ENCODE measurements around the gene HOMER1. TPM values are rescaled to one million over a fixed set of nuclear protein-coding genes. Genes with fewer than 3 reads are reported as not detected.
"Not testable (repeated sequence)": the region's sequence is repeated elsewhere in the genome, so short reads cannot be mapped to it uniquely, and the experiment has no call there.

The HOMER1 gene
- total RNA-seq, 1 donor from 2014 or later: 41.6 TPM

- no peak overlapping the region for H3K27ac Mint-ChIP-seq
- no peak for DNase-seq (ENCODE audit: low spot score)
- no peak overlapping the region for H3K4me3 Mint-ChIP-seq
- Histone ChIP-seq H3K4me3 (no peak overlapping the region), H3K4me1 (no peaks in the 10 kb centered on the region), H3K27me3 (no peaks in the 10 kb centered on the region), H2AFZ (replicated peaks) (no peak overlapping the region), H3K79me2 (ENCODE audit: low read depth) (no peaks in the 10 kb centered on the region), H3K27ac (no peak overlapping the region), H4K20me1 (ENCODE audit: low read depth) (no peaks in the 10 kb centered on the region), H3F3A (ENCODE audit: low read depth) (peaks cover 7% of the 10 kb centered on the region), H3K4me2 (no peak overlapping the region), H3K9ac (no peak overlapping the region), H3K36me3 (no peaks in the 10 kb centered on the region), H3K9me3 (ENCODE audit: low read depth) (peaks cover 9% of the 10 kb centered on the region)
- TF ChIP-seq EZH2 (IDR thresholded peaks at IDR 0.05) (no peak), EZH2phosphoT487 (IDR thresholded peaks at IDR 0.05) (no peak)
- TF ChIP-seq, protein P1, sequence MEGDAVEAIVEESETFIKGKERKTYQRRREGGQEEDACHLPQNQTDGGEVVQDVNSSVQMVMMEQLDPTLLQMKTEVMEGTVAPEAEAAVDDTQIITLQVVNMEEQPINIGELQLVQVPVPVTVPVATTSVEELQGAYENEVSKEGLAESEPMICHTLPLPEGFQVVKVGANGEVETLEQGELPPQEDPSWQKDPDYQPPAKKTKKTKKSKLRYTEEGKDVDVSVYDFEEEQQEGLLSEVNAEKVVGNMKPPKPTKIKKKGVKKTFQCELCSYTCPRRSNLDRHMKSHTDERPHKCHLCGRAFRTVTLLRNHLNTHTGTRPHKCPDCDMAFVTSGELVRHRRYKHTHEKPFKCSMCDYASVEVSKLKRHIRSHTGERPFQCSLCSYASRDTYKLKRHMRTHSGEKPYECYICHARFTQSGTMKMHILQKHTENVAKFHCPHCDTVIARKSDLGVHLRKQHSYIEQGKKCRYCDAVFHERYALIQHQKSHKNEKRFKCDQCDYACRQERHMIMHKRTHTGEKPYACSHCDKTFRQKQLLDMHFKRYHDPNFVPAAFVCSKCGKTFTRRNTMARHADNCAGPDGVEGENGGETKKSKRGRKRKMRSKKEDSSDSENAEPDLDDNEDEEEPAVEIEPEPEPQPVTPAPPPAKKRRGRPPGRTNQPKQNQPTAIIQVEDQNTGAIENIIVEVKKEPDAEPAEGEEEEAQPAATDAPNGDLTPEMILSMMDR (IDR thresholded peaks at IDR 0.05): no peak
- peaks cover 6% of the 10 kb centered on the region for H3K9me3 Mint-ChIP-seq
- peaks cover 3% of the 10 kb centered on the region for H3K36me3 Mint-ChIP-seq
- H3K4me1 Mint-ChIP-seq: no peaks in the 10 kb centered on the region
- H3K27me3 Mint-ChIP-seq (ENCODE audit: insufficient read depth, low read depth): no peaks in the 10 kb centered on the region
Observed at GRCh38 chr5:79521156-79521555, 7.2 kb upstream of the HOMER1 start.

DNA sequence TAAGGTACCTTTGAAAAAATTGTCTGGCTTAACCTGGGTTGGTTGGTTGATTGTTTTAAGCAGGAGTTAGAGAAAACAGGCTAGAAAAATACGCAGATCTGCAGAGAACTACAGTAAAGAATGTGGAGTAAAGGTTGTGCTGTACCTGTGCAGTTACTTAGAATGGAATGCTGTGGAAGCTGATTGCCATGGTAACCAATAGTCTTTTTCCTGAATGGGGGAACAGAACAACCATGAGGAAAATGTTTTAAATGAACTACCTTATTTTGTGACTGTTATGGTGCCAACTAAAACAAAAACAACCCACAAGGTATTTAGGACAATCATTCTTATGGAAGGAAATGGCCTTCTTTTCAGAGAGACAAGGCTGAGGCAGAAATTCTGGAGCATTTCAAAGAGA is 4.8 kb upstream of the HOMER1 start:
- Histone ChIP-seq H2AFZ (replicated peaks) (no peak overlapping the region), H3K9ac (no peak overlapping the region), H3K27ac (no peak overlapping the region), H3F3A (ENCODE audit: low read depth) (peaks cover 23% of the 10 kb centered on the region), H3K4me1 (no peaks in the 10 kb centered on the region), H3K9me3 (ENCODE audit: low read depth) (no peaks in the 10 kb centered on the region), H3K4me3 (no peak overlapping the region), H3K4me2 (no peak overlapping the region), H3K27me3 (no peaks in the 10 kb centered on the region), H3K36me3 (no peaks in the 10 kb centered on the region), H3K79me2 (ENCODE audit: low read depth) (no peaks in the 10 kb centered on the region), H4K20me1 (ENCODE audit: low read depth) (no peaks in the 10 kb centered on the region)
- Mint-ChIP-seq H3K4me1 (peaks cover 2% of the 10 kb centered on the region), H3K4me3 (no peak overlapping the region), H3K27ac (no peak overlapping the region), H3K36me3 (no peaks in the 10 kb centered on the region), H3K9me3 (no peaks in the 10 kb centered on the region), H3K27me3 (ENCODE audit: insufficient read depth, low read depth) (no peaks in the 10 kb centered on the region)
- TF ChIP-seq, protein P1 (IDR thresholded peaks at IDR 0.05): no peak
- TF ChIP-seq EZH2phosphoT487 (IDR thresholded peaks at IDR 0.05) (no peak), EZH2 (IDR thresholded peaks at IDR 0.05) (no peak)
- no peak for DNase-seq (ENCODE audit: low spot score)

- H3K27ac ChIP-seq: no peak overlapping the region
- H4K20me1 ChIP-seq (ENCODE audit: low read depth): peaks cover 6% of the 10 kb centered on the region
- DNase-seq (ENCODE audit: low spot score): no peak
- no peaks in the 10 kb centered on the region for H3K9me3 ChIP-seq (ENCODE audit: low read depth)
- no peak for TF ChIP-seq EZH2phosphoT487 (IDR thresholded peaks at IDR 0.05)
- no peak overlapping the region for H2AFZ ChIP-seq (replicated peaks)
- H3K79me2 ChIP-seq (ENCODE audit: low read depth): peaks cover 7% of the 10 kb centered on the region
- no peak overlapping the region for H3K27ac Mint-ChIP-seq
- H3K36me3 ChIP-seq: no peaks in the 10 kb centered on the region
- H3K27me3 Mint-ChIP-seq (ENCODE audit: insufficient read depth, low read depth): no peaks in the 10 kb centered on the region
- no peak overlapping the region for H3K4me2 ChIP-seq
- H3F3A ChIP-seq (ENCODE audit: low read depth): peaks cover 34% of the 10 kb centered on the region
- H3K4me3 Mint-ChIP-seq: no peak overlapping the region
- no peaks in the 10 kb centered on the region for H3K27me3 ChIP-seq
- no peaks in the 10 kb centered on the region for H3K36me3 Mint-ChIP-seq
- H3K4me1 Mint-ChIP-seq: peaks cover 2% of the 10 kb centered on the region
- H3K9ac ChIP-seq: no peak overlapping the region
- H3K4me3 ChIP-seq: no peak overlapping the region
- no peaks in the 10 kb centered on the region for H3K9me3 Mint-ChIP-seq
- no peaks in the 10 kb centered on the region for H3K4me1 ChIP-seq
Observed at GRCh38 chr5:79517601-79518000, 3.7 kb upstream of the HOMER1 start.

DNA sequence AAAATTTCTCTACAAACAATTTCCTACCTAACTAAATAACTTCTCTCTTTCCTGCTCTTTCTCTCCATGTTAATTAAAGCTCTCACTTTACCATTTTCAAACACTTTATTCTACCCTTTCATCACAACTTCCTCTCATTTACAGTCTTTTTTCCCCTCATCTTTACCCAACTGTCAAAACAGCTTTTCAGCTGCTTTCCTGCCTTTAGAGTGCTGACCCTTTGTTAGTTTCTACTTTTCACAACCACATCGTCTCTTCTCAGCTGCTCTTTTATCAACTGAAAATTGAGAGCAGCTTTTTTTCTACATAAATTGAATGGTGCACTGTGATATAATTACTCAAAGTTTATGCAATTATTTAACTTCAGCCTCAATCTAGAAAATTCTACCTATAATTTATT is 3.1 kb upstream of the HOMER1 start:
- H3K27me3 Mint-ChIP-seq (ENCODE audit: insufficient read depth, low read depth): no peaks in the 10 kb centered on the region
- Histone ChIP-seq H3K4me3 (no peak overlapping the region), H3K4me1 (no peaks in the 10 kb centered on the region), H3K4me2 (no peak overlapping the region), H3K9me3 (ENCODE audit: low read depth) (no peaks in the 10 kb centered on the region), H3K36me3 (no peaks in the 10 kb centered on the region), H3F3A (ENCODE audit: low read depth) (peaks cover 35% of the 10 kb centered on the region), H3K9ac (no peak overlapping the region), H3K27ac (no peak overlapping the region), H4K20me1 (ENCODE audit: low read depth) (peaks cover 12% of the 10 kb centered on the region), H3K79me2 (ENCODE audit: low read depth) (peaks cover 13% of the 10 kb centered on the region), H3K27me3 (no peaks in the 10 kb centered on the region), H2AFZ (replicated peaks) (no peak overlapping the region)
- no peak overlapping the region for H3K4me3 Mint-ChIP-seq
- no peak for DNase-seq (ENCODE audit: low spot score)
- H3K36me3 Mint-ChIP-seq: no peaks in the 10 kb centered on the region
- peaks cover 3% of the 10 kb centered on the region for H3K4me1 Mint-ChIP-seq
- H3K9me3 Mint-ChIP-seq: no peaks in the 10 kb centered on the region
- TF ChIP-seq EZH2phosphoT487 (IDR thresholded peaks at IDR 0.05) (no peak), EZH2 (IDR thresholded peaks at IDR 0.05) (no peak)
- TF ChIP-seq, protein P1 (IDR thresholded peaks at IDR 0.05): no peak
- no peak overlapping the region for H3K27ac Mint-ChIP-seq

- H3K36me3 Mint-ChIP-seq: not testable (repeated sequence)
Observed at GRCh38 chr5:79516331-79516730, 2.4 kb upstream of the HOMER1 start.

More at GRCh38 chr5:79516331-79516730, 2.4 kb upstream of the HOMER1 start:
- not testable (repeated sequence) for H3K36me3 ChIP-seq; H3K4me1 Mint-ChIP-seq; H3K27me3 ChIP-seq; H3K27ac ChIP-seq; H3K27ac Mint-ChIP-seq; H3K4me3 Mint-ChIP-seq; H3K9me3 ChIP-seq (ENCODE audit: low read depth); H3K9ac ChIP-seq; H3K9me3 Mint-ChIP-seq; H3K4me3 ChIP-seq; H3K27me3 Mint-ChIP-seq (ENCODE audit: insufficient read depth, low read depth); H3K4me2 ChIP-seq; H3K4me1 ChIP-seq; DNase-seq (ENCODE audit: low spot score); H2AFZ ChIP-seq (replicated peaks)
- Histone ChIP-seq H3K79me2 (ENCODE audit: low read depth) (peaks cover 19% of the 10 kb centered on the region), H3F3A (ENCODE audit: low read depth) (peaks cover 35% of the 10 kb centered on the region), H4K20me1 (ENCODE audit: low read depth) (peaks cover 18% of the 10 kb centered on the region)
